MM.1S (cell line): ENCODE measurements around the gene NR6A1.

Source experiments
- CTCF ChIP-seq: fragments of 300-600 bp; sonication (generic); IDR thresholded peaks from 2 replicates; pipeline ENCODE4 v1.5.1; 2016; ENCODE audit warnings: antibody characterized with exemption, low read length, mixed read lengths
- EZH2 ChIP-seq: fragments of 300-600 bp; sonication (generic); optimal IDR thresholded peaks from 2 replicates; pipeline ENCODE3; 2017; ENCODE audit warnings: low read depth, mild to moderate bottlenecking, antibody characterized with exemption, low read length, mixed read lengths

- TF ChIP-seq CTCF (no peak), EZH2 (no peak)
Observed at GRCh38 chr9:124468061-124468740, 302.9 kb downstream of the NR6A1 start.
